ENCODE data around the gene EPHA8.

The EPHA8 gene

DNA sequence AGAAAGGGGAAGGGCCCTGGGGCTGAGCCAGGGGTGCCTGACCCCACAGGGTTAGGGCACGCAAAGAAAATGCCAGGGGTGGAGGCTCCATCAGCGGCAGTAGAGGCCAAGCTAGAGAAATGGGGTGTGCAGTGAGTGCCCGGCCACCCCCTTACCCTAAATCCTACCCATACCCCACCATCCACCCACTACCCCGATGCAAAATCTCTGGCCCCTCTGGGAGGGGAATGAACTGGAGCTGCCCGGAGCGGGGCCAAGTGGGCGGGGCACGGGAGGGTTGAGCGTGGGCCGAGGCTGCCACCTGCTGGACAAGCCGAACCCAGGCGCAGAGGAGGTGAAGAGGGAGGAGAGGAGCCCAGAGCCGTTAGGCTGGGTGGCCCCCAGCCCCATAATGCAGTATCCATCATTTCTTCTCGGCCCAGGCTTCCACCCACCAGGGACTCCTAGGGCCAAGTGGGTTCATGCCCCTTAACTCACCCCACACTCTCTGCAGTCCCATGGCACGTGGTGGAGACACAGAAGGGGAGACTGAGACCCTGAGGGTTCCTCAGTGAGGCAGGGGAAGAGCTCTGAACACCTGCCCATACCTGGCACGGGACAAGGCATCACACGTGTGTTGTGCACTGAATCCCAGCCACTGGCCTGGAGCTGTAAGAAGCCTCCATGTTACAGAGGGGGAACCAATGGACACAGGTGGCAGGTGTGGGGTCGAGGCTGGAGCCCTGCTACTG is 78.8 kb downstream of the EPHA8 start:
- H3K4me3 ChIP-seq (ENCODE audit: low read length): no peak overlapping the region
- peaks cover 4% of the 10 kb centered on the region for H3K4me1 ChIP-seq (ENCODE audit: control insufficient read depth, insufficient read depth, low read length)
- H3K9me3 ChIP-seq (ENCODE audit: control insufficient read depth, insufficient read depth, low read length): no peaks in the 10 kb centered on the region
- no peaks in the 10 kb centered on the region for H3K36me3 ChIP-seq (ENCODE audit: control insufficient read depth, insufficient read depth, low read length)
- peak; percentile 45 for DNase-seq (ENCODE audit: low read depth, low spot score)
- no peak overlapping the region for H3K27ac ChIP-seq (ENCODE audit: low read length)
- no peaks in the 10 kb centered on the region for H3K27me3 ChIP-seq (ENCODE audit: control insufficient read depth, insufficient read depth, low read length)
- WGBS (ENCODE audit: insufficient coverage, insufficient read length): no CpG with 5 or more reads among the region's 18 CpGs

DNA sequence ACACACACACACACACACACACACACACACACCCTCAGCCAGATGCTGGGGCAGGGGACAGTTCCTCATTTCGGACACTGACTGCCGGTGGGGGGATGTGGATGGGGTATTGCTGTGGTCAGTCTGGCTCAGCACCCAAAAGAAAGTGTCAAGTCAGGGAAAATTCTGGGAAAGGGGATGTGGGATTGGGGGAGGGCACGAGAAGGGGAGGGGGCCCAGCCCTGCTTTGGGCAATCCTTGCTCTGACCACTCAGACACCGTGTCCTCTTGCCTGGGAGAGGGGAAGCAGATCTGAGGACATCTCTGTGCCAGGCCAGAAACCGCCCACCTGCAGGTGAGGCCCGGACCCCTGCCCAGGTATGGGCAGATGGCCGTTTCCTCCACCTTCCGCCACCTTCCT is 80.1 kb downstream of the EPHA8 start, which contains the start of gene C1QC:
Gene C1QC (plus strand): TSS at position 253 of the 400 bp plus-strand sequence. CDS start 391 bp downstream, outside the sequence.
- WGBS (ENCODE audit: insufficient coverage, insufficient read length): no CpG with 5 or more reads among the region's 8 CpGs
- no peak for DNase-seq (ENCODE audit: low read depth, low spot score)
- no peak within 1 kb of the TSS for H3K4me3 ChIP-seq (ENCODE audit: low read length)
- H3K27ac ChIP-seq (ENCODE audit: low read length): no peak within 1 kb of the TSS
- H3K36me3 ChIP-seq (ENCODE audit: control insufficient read depth, insufficient read depth, low read length): no peaks in the 10 kb centered on the region
- H3K27me3 ChIP-seq (ENCODE audit: control insufficient read depth, insufficient read depth, low read length): no peaks in the 10 kb centered on the region
- peaks cover 4% of the 10 kb centered on the region for H3K4me1 ChIP-seq (ENCODE audit: control insufficient read depth, insufficient read depth, low read length)
- H3K9me3 ChIP-seq (ENCODE audit: control insufficient read depth, insufficient read depth, low read length): no peaks in the 10 kb centered on the region

DNA sequence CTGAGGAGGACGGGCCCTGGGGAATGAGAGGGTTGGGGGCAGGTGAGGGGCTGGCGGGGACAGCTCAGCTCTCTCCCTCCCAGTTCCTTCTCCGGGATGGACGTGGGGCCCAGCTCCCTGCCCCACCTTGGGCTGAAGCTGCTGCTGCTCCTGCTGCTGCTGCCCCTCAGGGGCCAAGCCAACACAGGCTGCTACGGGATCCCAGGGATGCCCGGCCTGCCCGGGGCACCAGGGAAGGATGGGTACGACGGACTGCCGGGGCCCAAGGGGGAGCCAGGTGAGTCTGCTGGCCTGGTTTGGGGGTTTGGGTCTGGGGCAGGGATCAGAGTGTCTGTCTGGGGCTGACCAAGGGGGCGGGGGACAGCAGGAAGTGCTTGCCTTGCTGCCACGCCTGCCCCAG is 80.6 kb downstream of the EPHA8 start:
- Histone ChIP-seq H3K27ac (ENCODE audit: low read length) (no peak overlapping the region), H3K36me3 (ENCODE audit: control insufficient read depth, insufficient read depth, low read length) (no peaks in the 10 kb centered on the region), H3K9me3 (ENCODE audit: control insufficient read depth, insufficient read depth, low read length) (no peaks in the 10 kb centered on the region), H3K27me3 (ENCODE audit: control insufficient read depth, insufficient read depth, low read length) (no peaks in the 10 kb centered on the region), H3K4me3 (ENCODE audit: low read length) (no peak overlapping the region), H3K4me1 (ENCODE audit: control insufficient read depth, insufficient read depth, low read length) (peaks cover 3% of the 10 kb centered on the region)
- no CpG with 5 or more reads among the region's 12 CpGs for WGBS (ENCODE audit: insufficient coverage, insufficient read length)
- no peak for DNase-seq (ENCODE audit: low read depth, low spot score)

DNA sequence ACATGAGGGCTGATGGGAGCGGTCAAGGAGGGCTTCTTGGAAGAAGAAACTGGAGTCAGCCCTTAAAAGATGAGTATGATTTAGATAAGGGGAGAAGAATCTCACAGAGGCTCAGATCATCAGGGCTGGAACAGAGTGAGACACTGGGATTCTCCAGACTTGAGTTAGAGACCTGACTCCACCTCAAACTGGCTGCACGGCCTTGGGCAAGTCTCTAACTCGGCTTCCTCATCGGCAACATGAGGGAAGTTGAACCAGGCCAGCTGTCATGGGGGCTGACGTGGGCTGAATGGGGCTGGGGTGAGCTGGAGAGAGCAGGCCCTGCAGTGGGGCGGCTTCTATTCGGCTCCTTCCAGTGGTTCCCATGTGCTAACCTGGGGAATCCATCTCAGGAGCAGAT is 82.6 kb downstream of the EPHA8 start:
- no peaks in the 10 kb centered on the region for H3K9me3 ChIP-seq (ENCODE audit: control insufficient read depth, insufficient read depth, low read length)
- WGBS (ENCODE audit: insufficient coverage, insufficient read length): no CpG with 5 or more reads among the region's 7 CpGs
- no peak overlapping the region for H3K27ac ChIP-seq (ENCODE audit: low read length)
- no peak for DNase-seq (ENCODE audit: low read depth, low spot score)
- H3K4me1 ChIP-seq (ENCODE audit: control insufficient read depth, insufficient read depth, low read length): no peaks in the 10 kb centered on the region
- H3K36me3 ChIP-seq (ENCODE audit: control insufficient read depth, insufficient read depth, low read length): no peaks in the 10 kb centered on the region
- H3K27me3 ChIP-seq (ENCODE audit: control insufficient read depth, insufficient read depth, low read length): no peaks in the 10 kb centered on the region
- H3K4me3 ChIP-seq (ENCODE audit: low read length): no peak overlapping the region

DNA sequence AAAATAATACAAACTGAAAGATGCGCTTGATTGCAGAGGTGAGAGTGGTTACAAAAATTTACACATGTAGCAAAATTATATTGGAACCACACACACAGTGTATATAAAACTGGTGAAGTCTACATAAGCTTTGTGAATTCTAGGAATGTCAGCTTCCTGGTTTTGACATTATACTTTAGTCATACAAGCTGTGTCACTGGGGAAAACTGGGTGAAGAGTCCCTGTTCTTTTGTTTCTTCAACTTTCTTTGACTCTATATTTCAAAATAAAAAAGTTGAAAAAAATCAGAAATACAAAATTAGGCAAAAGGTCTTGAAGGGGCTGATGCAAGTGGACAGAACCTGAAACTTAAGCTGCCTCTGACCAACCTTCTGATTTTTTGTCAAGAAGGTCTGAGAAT is 83.1 kb downstream of the EPHA8 start:
- Histone ChIP-seq H3K4me1 (ENCODE audit: control insufficient read depth, insufficient read depth, low read length) (no peaks in the 10 kb centered on the region), H3K27me3 (ENCODE audit: control insufficient read depth, insufficient read depth, low read length) (no peaks in the 10 kb centered on the region), H3K4me3 (ENCODE audit: low read length) (no peak overlapping the region), H3K36me3 (ENCODE audit: control insufficient read depth, insufficient read depth, low read length) (no peaks in the 10 kb centered on the region), H3K27ac (ENCODE audit: low read length) (no peak overlapping the region), H3K9me3 (ENCODE audit: control insufficient read depth, insufficient read depth, low read length) (no peaks in the 10 kb centered on the region)
- no CpG with 5 or more reads among the region's 1 CpG for WGBS (ENCODE audit: insufficient coverage, insufficient read length)
- DNase-seq (ENCODE audit: low read depth, low spot score): no peak

DNA sequence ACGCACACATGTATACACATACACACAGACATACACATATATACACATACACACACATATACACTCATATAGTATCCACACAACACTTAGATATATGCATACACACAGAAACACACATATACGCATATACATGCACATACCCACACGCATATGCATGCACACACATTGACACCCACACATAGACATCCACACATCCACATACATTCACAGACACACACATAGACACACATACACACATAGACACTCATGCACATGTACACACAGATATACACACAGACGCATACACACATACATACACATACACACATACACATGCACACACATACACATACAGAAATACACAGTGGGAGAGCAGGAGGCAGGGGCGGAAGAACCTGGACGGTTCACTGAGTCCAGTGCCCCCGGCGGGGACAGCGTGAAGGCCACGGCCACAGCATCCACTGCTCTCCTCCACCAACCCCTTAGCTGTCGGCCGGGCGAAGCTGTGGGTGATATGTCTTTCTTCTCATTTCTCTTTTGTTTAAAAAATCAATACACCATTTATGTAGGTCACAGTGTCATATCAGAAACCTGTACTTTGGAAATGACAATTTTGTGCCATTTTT is 86.9 kb downstream of the EPHA8 start:
- no CpG with 5 or more reads among the region's 13 CpGs for WGBS (ENCODE audit: insufficient coverage, insufficient read length)
- Histone ChIP-seq H3K27ac (ENCODE audit: low read length) (no peak overlapping the region), H3K9me3 (ENCODE audit: control insufficient read depth, insufficient read depth, low read length) (no peaks in the 10 kb centered on the region), H3K4me1 (ENCODE audit: control insufficient read depth, insufficient read depth, low read length) (no peaks in the 10 kb centered on the region), H3K4me3 (ENCODE audit: low read length) (no peak overlapping the region), H3K36me3 (ENCODE audit: control insufficient read depth, insufficient read depth, low read length) (no peaks in the 10 kb centered on the region), H3K27me3 (ENCODE audit: control insufficient read depth, insufficient read depth, low read length) (no peaks in the 10 kb centered on the region)
- no peak for DNase-seq (ENCODE audit: low read depth, low spot score)

DNA sequence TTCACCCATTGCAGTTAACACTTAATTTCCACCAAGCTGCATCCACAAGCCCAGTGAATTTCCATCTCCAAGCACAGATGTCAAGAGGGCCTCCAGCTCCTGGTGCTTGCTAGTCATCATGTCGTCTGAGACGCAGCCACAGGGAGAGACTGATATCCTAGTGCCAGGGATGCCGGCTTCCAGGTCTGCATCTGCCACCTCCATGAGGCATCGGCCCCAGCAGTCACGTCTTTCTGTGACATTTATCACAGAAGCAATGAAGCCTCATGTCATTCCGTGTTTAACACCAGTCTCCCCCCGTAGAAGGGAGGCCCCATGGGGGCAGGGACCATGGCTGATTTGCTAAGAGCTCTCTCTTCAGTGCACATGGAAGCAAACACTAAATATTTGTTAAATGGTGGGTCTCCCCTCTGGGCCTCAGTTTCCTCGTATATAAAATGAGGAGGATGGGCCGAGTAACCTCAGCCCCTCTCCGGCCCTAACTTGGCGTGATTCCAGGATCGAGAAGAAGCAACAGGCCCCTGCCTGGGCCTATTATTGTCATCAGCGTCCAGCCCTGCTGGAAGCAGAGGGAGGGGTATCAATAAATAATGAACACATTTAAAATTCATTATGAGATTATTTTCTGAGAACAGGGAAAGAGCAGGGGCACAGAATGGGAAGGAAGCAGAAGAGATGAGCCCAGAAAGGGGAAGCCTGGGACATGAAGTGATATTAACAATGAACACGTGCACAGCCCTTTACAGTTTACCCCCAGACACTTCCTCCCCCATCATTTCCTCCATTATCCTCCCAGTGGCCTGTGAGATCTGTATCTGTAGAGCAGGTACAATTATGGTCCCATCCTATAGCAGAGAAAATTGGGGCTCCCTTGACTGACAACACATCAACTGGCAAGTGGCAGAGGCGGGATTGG is 88.9 kb downstream of the EPHA8 start:
- H3K9me3 ChIP-seq (ENCODE audit: control insufficient read depth, insufficient read depth, low read length): no peaks in the 10 kb centered on the region
- WGBS (ENCODE audit: insufficient coverage, insufficient read length): no CpG with 5 or more reads among the region's 15 CpGs
- no peak for DNase-seq (ENCODE audit: low read depth, low spot score)
- H3K27ac ChIP-seq (ENCODE audit: low read length): no peak overlapping the region
- H3K4me1 ChIP-seq (ENCODE audit: control insufficient read depth, insufficient read depth, low read length): no peaks in the 10 kb centered on the region
- no peaks in the 10 kb centered on the region for H3K27me3 ChIP-seq (ENCODE audit: control insufficient read depth, insufficient read depth, low read length)
- H3K36me3 ChIP-seq (ENCODE audit: control insufficient read depth, insufficient read depth, low read length): no peaks in the 10 kb centered on the region
- no peak overlapping the region for H3K4me3 ChIP-seq (ENCODE audit: low read length)

DNA sequence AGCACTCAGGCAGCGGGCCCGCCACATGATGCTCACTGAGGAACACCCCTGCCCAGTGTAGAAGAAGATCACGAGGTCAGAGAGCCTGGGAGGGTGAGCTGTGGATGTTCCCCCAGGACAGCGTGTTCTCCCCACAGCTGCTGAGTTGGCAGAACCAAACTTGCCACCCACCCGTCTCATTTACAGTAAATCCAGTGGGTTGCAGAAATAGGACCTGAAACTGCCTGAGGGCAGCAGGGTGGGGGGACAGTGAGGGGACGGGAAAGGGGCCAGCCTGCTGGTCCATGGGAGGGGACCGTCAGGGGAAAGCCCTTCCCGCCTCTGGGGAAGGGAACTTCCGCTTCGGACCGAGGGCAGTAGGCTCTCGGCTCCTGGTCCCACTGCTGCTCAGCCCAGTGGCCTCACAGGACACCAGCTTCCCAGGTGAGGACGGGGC is 89.6 kb downstream of the EPHA8 start, which contains the start of gene C1QB:
Gene C1QB (plus strand): TSS at position 356 of the 436 bp plus-strand sequence. CDS start 6,227 bp downstream, outside the sequence.
- DNase-seq (ENCODE audit: low read depth, low spot score): no peak
- H3K9me3 ChIP-seq (ENCODE audit: control insufficient read depth, insufficient read depth, low read length): no peaks in the 10 kb centered on the region
- H3K4me1 ChIP-seq (ENCODE audit: control insufficient read depth, insufficient read depth, low read length): no peaks in the 10 kb centered on the region
- no peaks in the 10 kb centered on the region for H3K27me3 ChIP-seq (ENCODE audit: control insufficient read depth, insufficient read depth, low read length)
- WGBS (ENCODE audit: insufficient coverage, insufficient read length): no CpG with 5 or more reads among the region's 13 CpGs
- no peak within 1 kb of the TSS for H3K4me3 ChIP-seq (ENCODE audit: low read length)
- H3K27ac ChIP-seq (ENCODE audit: low read length): no peak within 1 kb of the TSS
- no peaks in the 10 kb centered on the region for H3K36me3 ChIP-seq (ENCODE audit: control insufficient read depth, insufficient read depth, low read length)
